ENCODE measurements around the gene AIFM2. TPM values are rescaled to one million over a fixed set of nuclear protein-coding genes. Genes with fewer than 3 reads are reported as not detected.
"Not testable (repeated sequence)": the region's sequence is repeated elsewhere in the genome, so short reads cannot be mapped to it uniquely, and the experiment has no call there.

Gene AIFM2
- total RNA-seq, 1 donor from 2014 or later = 5.8 TPM

DNA sequence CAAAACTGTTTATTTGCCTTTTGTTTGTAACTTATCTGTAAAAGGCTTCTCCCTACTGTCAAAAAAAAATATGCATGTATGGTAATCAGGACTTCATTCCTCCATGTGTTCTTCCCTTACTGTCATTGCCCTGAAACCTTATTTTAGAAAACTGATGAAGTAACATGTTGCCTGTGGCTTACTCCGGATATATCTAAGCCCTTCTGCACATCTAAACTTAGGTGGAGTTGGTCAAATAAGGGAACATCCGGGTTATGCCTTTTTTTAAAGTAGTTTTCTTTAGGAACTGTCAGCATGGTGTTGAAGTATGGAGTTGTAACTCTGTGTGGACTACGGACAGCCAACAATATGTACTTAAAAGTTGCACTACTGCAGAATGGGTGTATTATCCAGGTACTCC is 31.5 kb upstream of the AIFM2 start:
- Mint-ChIP-seq H3K27me3 (no peaks in the 10 kb centered on the region), H3K4me3 (no peak overlapping the region), H3K27ac (no peak overlapping the region), H3K4me1 (ENCODE audit: unreplicated experiment) (peaks cover 44% of the 10 kb centered on the region), H3K9me3 (no peaks in the 10 kb centered on the region), H3K36me3 (peaks cover 16% of the 10 kb centered on the region)
- DNase-seq (ENCODE audit: extremely low spot score, unreplicated experiment) = no peak
- TF ChIP-seq, protein P1, sequence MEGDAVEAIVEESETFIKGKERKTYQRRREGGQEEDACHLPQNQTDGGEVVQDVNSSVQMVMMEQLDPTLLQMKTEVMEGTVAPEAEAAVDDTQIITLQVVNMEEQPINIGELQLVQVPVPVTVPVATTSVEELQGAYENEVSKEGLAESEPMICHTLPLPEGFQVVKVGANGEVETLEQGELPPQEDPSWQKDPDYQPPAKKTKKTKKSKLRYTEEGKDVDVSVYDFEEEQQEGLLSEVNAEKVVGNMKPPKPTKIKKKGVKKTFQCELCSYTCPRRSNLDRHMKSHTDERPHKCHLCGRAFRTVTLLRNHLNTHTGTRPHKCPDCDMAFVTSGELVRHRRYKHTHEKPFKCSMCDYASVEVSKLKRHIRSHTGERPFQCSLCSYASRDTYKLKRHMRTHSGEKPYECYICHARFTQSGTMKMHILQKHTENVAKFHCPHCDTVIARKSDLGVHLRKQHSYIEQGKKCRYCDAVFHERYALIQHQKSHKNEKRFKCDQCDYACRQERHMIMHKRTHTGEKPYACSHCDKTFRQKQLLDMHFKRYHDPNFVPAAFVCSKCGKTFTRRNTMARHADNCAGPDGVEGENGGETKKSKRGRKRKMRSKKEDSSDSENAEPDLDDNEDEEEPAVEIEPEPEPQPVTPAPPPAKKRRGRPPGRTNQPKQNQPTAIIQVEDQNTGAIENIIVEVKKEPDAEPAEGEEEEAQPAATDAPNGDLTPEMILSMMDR (conservative IDR thresholded peaks at IDR 0.05) = no peak

GRCh38 chr10:70163448-70163847 is 30.8 kb upstream of the AIFM2 start:
- DNase-seq (ENCODE audit: extremely low spot score, unreplicated experiment) = no peak
- no peaks in the 10 kb centered on the region for H3K9me3 Mint-ChIP-seq
- no peak overlapping the region for H3K4me3 Mint-ChIP-seq
- peaks cover 38% of the 10 kb centered on the region for H3K4me1 Mint-ChIP-seq (ENCODE audit: unreplicated experiment)
- H3K27me3 Mint-ChIP-seq = no peaks in the 10 kb centered on the region
- TF ChIP-seq, protein P1 (conservative IDR thresholded peaks at IDR 0.05) = no peak
- no peak overlapping the region for H3K27ac Mint-ChIP-seq
- peaks cover 16% of the 10 kb centered on the region for H3K36me3 Mint-ChIP-seq

- H3K27ac Mint-ChIP-seq = no peak overlapping the region
- H3K4me1 Mint-ChIP-seq (ENCODE audit: unreplicated experiment) = peaks cover 34% of the 10 kb centered on the region
- no peak for DNase-seq (ENCODE audit: extremely low spot score, unreplicated experiment)
- H3K36me3 Mint-ChIP-seq = peaks cover 20% of the 10 kb centered on the region
- no peaks in the 10 kb centered on the region for H3K9me3 Mint-ChIP-seq
- no peaks in the 10 kb centered on the region for H3K27me3 Mint-ChIP-seq
- no peak overlapping the region for H3K4me3 Mint-ChIP-seq
- TF ChIP-seq, protein P1 (conservative IDR thresholded peaks at IDR 0.05) = no peak
Observed at GRCh38 chr10:70162892-70163201, 30.2 kb upstream of the AIFM2 start.

DNA sequence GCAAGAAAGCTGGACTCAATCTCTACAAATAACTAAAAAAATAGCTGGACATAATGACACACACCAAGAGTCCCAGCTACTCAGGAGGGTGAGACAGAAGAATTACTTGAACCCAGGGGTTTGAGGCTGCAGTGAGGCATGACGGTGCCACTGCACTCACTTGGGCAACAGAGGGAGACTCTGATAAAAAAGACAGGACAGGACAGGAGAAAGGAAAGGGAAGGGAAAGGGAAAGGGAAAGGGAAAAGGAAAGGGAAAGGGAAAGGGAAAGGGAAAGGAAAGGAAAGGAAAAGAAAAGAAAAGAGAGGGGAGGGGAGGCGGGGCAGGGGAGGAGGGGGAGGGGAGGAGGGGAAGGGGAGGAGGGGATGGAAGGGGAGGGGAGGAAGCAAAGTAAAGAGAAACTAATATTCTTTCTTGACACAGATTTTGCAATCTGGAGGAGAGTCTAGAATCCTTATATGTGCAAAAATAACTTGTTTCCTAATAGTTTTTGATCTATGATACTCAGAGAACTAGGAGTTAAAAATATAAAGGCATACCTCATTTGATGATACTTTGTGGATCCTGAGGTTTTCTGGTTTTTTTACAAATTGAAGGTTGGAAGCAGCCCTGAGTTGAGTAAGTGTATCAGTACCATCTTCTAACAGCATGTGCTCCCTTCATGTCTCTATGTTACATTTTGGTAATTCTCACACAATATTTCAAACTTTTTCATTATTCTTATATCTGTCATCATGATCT is 29.7 kb upstream of the AIFM2 start:
- Mint-ChIP-seq H3K4me1 (ENCODE audit: unreplicated experiment) (peaks cover 31% of the 10 kb centered on the region), H3K36me3 (peaks cover 21% of the 10 kb centered on the region), H3K27ac (no peak overlapping the region), H3K27me3 (no peaks in the 10 kb centered on the region), H3K4me3 (no peak overlapping the region), H3K9me3 (no peaks in the 10 kb centered on the region)
- TF ChIP-seq, protein P1 (conservative IDR thresholded peaks at IDR 0.05) = no peak
- no peak for DNase-seq (ENCODE audit: extremely low spot score, unreplicated experiment)

- Mint-ChIP-seq H3K4me1 (ENCODE audit: unreplicated experiment) (peaks cover 24% of the 10 kb centered on the region), H3K27me3 (no peaks in the 10 kb centered on the region), H3K27ac (no peak overlapping the region), H3K36me3 (peaks cover 30% of the 10 kb centered on the region), H3K9me3 (no peaks in the 10 kb centered on the region), H3K4me3 (no peak overlapping the region)
- TF ChIP-seq, protein P1 (conservative IDR thresholded peaks at IDR 0.05) = no peak
- DNase-seq (ENCODE audit: extremely low spot score, unreplicated experiment) = no peak
Observed at GRCh38 chr10:70160798-70161197, 28.2 kb upstream of the AIFM2 start.

DNA sequence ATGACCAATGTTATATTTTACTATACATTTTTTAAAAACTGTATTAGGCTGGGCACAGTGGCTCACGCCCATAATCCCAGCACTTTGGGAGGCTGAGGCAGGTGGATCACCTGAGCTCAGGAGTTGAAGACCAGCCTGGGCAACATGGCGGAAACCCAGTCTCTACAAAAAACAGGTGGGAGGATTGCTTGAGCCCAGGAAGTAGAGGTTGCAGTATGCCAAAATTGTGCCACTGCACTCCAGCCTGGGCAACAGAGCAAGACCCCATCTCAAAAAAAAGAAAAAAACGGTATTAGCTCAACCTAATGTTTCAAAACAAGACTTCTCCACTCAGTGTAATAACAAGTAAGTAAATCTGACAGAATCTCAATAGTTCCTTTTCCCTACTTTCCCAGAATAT is 26.7 kb upstream of the AIFM2 start:
- not testable (repeated sequence) for H3K27ac Mint-ChIP-seq; DNase-seq (ENCODE audit: extremely low spot score, unreplicated experiment); H3K27me3 Mint-ChIP-seq; H3K4me3 Mint-ChIP-seq; H3K9me3 Mint-ChIP-seq
- H3K36me3 Mint-ChIP-seq = peaks cover 28% of the 10 kb centered on the region
- H3K4me1 Mint-ChIP-seq (ENCODE audit: unreplicated experiment) = peaks cover 24% of the 10 kb centered on the region

Data from type B pancreatic cell (in vitro differentiated cells).